ENCODE results near the gene PPFIBP2. TPM values are rescaled to one million over a fixed set of nuclear protein-coding genes. Genes with fewer than 3 reads are reported as not detected.
A peak's percentile ranks its signal among the peaks of the same experiment; 100 is the strongest.

The PPFIBP2 gene
- polyA plus RNA-seq, 2 of the 4 experiments (the other 2 are of a cell fraction), result 13.4 to 32.5 TPM

DNA sequence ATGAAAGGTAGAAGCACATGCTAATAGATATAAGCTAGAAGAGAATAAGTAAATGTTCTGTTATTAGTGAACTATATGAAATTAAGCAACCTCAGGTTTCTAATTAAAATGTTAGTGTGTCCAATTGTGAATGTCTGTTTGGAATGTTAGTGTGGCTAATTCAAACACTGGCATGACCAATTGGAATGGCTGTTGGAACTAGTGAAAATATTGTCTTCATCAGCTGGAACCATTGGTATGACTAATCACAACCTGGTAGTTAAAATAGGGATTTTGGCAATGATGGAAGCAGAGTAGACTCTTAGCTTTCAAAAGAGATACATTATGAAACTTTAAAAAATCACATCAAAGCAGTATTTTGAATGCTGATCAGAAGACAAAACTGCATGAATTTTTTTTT, 92.7 kb downstream of the PPFIBP2 start:
- peak overlapping the region; percentile 47 for H3K4me3 ChIP-seq
- CTCF ChIA-PET, result interaction anchor here (0.6 to 5.8 kb wide), 8 partner anchors 13 to 1735 kb away, joined by 3 to 45 read pairs (median 4); no protein-coding TSS in a partner anchor
- H3K4me1 ChIP-seq, result peaks cover 81% of the 10 kb centered on the region
- peak overlapping the region; percentile 85 to 92 for H3K27ac ChIP-seq
- H3K4me2 ChIP-seq, result peak overlapping the region; percentile 78
- no peaks in the 10 kb centered on the region for H3K9me3 ChIP-seq
- no peak for FAIRE-seq
- TF ChIP-seq FOSL2 (IDR thresholded peaks at IDR 0.05) (no peak), FOSL2 (CRISPR knock-in tag; IDR thresholded peaks at IDR 0.05) (peak; percentile 35; the same call in 1 of the 2 replicates), HOXA7 (CRISPR knock-in tag; IDR thresholded peaks at IDR 0.05) (no peak), ZNF302 (CRISPR knock-in tag; IDR thresholded peaks at IDR 0.05) (no peak)
- DNase-seq (ENCODE audit: low read depth in 1 of 2, low spot score in 1 of 2), result peak in 1 of 2 experiments; percentile 25
- ATAC-seq, result no peak
- POLR2A ChIA-PET, result interaction anchor here (0.7 to 1.7 kb wide), 3 partner anchors 31 to 382 kb away, joined by 4 to 8 read pairs (median 7); no protein-coding TSS in a partner anchor

DNA sequence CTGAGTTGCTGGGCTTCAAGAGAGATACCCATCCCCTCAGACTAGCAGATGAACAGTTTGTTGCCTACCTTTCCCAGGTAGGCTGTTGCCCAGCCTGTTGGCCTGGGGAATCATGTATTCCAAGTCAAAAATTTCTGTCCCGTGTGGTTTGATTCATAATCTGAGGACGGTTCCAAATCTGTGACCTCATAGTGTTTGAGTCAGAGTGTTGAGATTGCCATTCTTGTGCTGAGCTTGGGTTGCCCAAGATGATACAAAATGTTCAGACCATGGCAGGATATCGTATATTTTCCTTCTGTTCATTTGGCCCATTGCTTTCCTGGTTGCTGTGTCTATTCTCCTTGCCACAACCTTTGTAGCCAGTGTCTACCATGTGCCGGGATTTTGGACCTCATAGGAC, 95.2 kb downstream of the PPFIBP2 start:
- CTCF ChIA-PET, result interaction anchor here (0.9 to 4.3 kb wide), 3 partner anchors 8 to 57 kb away, joined by 3 to 26 read pairs (median 4); no protein-coding TSS in a partner anchor
- Histone ChIP-seq H3K27ac (peak overlapping the region; percentile 25 to 45; a peak in 4 of 6 replicates), H3K4me2 (peak overlapping the region; percentile 78), H3K4me1 (peaks cover 87% of the 10 kb centered on the region), H3K4me3 (no peak overlapping the region), H3K9me3 (no peaks in the 10 kb centered on the region)
- FAIRE-seq (no peak), ATAC-seq (no peak), DNase-seq (ENCODE audit: low read depth in 1 of 2, low spot score in 1 of 2) (no peak)
- TF ChIP-seq ESRRA (IDR thresholded peaks at IDR 0.05; ENCODE audit: borderline replicate concordance, low read length), result no peak
- TF ChIP-seq, protein P1, sequence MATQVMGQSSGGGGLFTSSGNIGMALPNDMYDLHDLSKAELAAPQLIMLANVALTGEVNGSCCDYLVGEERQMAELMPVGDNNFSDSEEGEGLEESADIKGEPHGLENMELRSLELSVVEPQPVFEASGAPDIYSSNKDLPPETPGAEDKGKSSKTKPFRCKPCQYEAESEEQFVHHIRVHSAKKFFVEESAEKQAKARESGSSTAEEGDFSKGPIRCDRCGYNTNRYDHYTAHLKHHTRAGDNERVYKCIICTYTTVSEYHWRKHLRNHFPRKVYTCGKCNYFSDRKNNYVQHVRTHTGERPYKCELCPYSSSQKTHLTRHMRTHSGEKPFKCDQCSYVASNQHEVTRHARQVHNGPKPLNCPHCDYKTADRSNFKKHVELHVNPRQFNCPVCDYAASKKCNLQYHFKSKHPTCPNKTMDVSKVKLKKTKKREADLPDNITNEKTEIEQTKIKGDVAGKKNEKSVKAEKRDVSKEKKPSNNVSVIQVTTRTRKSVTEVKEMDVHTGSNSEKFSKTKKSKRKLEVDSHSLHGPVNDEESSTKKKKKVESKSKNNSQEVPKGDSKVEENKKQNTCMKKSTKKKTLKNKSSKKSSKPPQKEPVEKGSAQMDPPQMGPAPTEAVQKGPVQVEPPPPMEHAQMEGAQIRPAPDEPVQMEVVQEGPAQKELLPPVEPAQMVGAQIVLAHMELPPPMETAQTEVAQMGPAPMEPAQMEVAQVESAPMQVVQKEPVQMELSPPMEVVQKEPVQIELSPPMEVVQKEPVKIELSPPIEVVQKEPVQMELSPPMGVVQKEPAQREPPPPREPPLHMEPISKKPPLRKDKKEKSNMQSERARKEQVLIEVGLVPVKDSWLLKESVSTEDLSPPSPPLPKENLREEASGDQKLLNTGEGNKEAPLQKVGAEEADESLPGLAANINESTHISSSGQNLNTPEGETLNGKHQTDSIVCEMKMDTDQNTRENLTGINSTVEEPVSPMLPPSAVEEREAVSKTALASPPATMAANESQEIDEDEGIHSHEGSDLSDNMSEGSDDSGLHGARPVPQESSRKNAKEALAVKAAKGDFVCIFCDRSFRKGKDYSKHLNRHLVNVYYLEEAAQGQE (IDR thresholded peaks at IDR 0.05), result no peak
- TF ChIP-seq, protein P2, sequence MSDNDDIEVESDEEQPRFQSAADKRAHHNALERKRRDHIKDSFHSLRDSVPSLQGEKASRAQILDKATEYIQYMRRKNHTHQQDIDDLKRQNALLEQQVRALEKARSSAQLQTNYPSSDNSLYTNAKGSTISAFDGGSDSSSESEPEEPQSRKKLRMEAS (IDR thresholded peaks at IDR 0.05), result no peak
- TF ChIP-seq, protein P3, sequence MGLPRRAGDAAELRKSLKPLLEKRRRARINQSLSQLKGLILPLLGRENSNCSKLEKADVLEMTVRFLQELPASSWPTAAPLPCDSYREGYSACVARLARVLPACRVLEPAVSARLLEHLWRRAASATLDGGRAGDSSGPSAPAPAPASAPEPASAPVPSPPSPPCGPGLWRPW (IDR thresholded peaks at IDR 0.05), result no peak
- no peak for TF ChIP-seq HDAC2 (IDR thresholded peaks at IDR 0.05)
- TF ChIP-seq CEBPB (IDR thresholded peaks at IDR 0.05), result no peak
- TF ChIP-seq, protein P4, sequence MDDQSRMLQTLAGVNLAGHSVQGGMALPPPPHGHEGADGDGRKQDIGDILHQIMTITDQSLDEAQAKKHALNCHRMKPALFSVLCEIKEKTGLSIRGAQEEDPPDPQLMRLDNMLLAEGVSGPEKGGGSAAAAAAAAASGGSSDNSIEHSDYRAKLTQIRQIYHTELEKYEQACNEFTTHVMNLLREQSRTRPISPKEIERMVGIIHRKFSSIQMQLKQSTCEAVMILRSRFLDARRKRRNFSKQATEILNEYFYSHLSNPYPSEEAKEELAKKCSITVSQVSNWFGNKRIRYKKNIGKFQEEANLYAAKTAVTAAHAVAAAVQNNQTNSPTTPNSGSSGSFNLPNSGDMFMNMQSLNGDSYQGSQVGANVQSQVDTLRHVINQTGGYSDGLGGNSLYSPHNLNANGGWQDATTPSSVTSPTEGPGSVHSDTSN (IDR thresholded peaks at IDR 0.05), result no peak
- TF ChIP-seq FOSL2 (IDR thresholded peaks at IDR 0.05), result no peak
- TF ChIP-seq FOSL2 (CRISPR knock-in tag; IDR thresholded peaks at IDR 0.05), result no peak
- TF ChIP-seq EHF (CRISPR knock-in tag; IDR thresholded peaks at IDR 0.05), result no peak
- TF ChIP-seq ZC3H11A (IDR thresholded peaks at IDR 0.05), result no peak
- TF ChIP-seq EHMT2 (IDR thresholded peaks at IDR 0.05; ENCODE audit: low read depth), result no peak
- no peak for TF ChIP-seq MAZ (IDR thresholded peaks at IDR 0.05; ENCODE audit: borderline replicate concordance, low read depth, low read length)
- no peak for TF ChIP-seq NPAS2 (CRISPR knock-in tag; IDR thresholded peaks at IDR 0.05; ENCODE audit: borderline replicate concordance)
- POLR2A ChIA-PET, result no interaction called here
- 67% methylated on average over 4 of the region's 4 CpGs for WGBS (ENCODE audit: missing lambda C conversion rate)

DNA sequence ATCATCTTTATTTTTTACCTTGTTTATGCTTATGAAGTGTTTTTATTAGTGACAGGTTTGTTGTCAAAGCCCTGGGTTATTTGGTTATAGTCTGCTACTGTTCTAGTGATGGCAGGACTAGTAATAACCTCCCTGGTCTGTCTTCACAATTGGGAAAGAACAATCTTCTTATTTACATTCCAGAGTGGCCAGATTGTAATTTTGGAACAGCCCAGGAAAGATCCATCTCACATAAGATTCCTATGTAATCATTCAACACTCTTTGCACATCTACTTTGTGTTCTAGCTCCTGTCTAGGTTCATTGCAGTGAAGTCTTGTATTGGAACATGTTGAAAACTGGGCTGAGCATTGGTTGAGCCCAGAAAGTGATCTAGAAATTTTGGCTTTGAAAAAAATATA, 95.7 kb downstream of the PPFIBP2 start:
- TF ChIP-seq, protein P2 (IDR thresholded peaks at IDR 0.05), result no peak
- TF ChIP-seq ZC3H11A (IDR thresholded peaks at IDR 0.05) (no peak), MAZ (IDR thresholded peaks at IDR 0.05; ENCODE audit: borderline replicate concordance, low read depth, low read length) (no peak), HDAC2 (IDR thresholded peaks at IDR 0.05) (no peak), GATA3 (IDR thresholded peaks at IDR 0.05; ENCODE audit: borderline replicate concordance) (no peak), CEBPB (IDR thresholded peaks at IDR 0.05) (no peak)
- TF ChIP-seq, protein P1 (IDR thresholded peaks at IDR 0.05), result no peak
- no peak for FAIRE-seq
- Histone ChIP-seq H3K4me3 (no peak overlapping the region), H3K27ac (no peak overlapping the region), H3K4me2 (peak overlapping the region; percentile 78), H3K4me1 (peaks cover 86% of the 10 kb centered on the region), H3K9me3 (no peaks in the 10 kb centered on the region)
- no peak for DNase-seq (ENCODE audit: low read depth in 1 of 2, low spot score in 1 of 2)
- ChIA-PET CTCF (interaction anchor here (0.9 to 4.3 kb wide), 5 partner anchors 9 to 86 kb away, joined by 3 to 26 read pairs (median 7); no protein-coding TSS in a partner anchor), POLR2A (no interaction called here)
- ATAC-seq, result no peak

Data from A549 (cell line).